ENCODE data around the gene PTPRK. TPM values are rescaled to one million over a fixed set of nuclear protein-coding genes. Genes with fewer than 3 reads are reported as not detected.

PTPRK gene
- total and polyA plus RNA-seq, 2 of the 13 experiments (the other 11 are each of a cell fraction or from before 2014, with no cell fraction given): 43.6 to 98.3 TPM

DNA sequence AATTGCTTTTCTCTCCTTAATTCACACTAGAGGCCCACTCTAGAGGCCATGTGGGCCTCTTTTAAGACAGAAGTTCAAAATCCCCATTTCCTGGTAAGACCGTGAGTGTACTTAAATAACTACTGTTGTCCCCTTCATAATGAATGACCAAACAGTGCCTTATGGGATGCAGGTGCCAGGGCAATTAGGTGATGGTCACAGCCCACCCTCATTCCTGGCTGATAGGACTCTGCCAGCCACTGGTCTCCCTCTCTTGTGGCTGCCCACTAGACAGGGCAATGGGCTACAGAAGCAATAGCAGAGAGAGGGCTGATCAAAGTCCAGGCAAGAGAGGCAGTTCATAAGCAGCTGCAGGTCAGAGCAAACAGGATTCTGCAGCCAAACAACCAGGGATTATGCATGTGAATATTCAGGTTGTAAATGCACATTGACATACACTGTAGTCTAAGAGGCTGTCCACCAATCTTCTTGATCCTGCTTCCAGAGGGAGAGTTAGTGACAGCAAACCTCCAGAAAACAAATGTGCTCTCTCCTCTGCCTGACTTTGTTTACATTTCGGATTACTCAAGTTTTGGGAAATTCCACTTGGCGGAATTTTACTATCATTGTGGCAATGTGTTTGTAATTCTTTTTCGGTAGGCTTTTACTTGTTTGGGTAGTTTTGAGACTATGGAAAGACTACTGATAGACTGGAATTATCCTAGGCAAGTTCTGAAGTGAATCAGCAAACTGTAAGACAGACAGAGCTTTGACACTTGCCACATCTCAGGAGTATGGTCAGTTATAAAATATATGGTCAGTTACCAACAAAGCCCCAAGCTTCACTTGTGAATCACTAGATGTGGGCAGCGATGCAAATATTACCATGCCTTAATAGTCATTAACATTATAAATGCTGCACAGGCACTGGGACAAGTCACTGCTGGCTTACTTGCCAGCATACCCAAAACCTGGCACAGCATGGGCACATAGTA, 12.8 kb downstream of the PTPRK start (continued):
- TF ChIP-seq, protein P1, sequence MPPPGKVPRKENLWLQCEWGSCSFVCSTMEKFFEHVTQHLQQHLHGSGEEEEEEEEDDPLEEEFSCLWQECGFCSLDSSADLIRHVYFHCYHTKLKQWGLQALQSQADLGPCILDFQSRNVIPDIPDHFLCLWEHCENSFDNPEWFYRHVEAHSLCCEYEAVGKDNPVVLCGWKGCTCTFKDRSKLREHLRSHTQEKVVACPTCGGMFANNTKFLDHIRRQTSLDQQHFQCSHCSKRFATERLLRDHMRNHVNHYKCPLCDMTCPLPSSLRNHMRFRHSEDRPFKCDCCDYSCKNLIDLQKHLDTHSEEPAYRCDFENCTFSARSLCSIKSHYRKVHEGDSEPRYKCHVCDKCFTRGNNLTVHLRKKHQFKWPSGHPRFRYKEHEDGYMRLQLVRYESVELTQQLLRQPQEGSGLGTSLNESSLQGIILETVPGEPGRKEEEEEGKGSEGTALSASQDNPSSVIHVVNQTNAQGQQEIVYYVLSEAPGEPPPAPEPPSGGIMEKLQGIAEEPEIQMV (CRISPR knock-in tag; IDR thresholded peaks at IDR 0.05; ENCODE audit: low read depth): peak; percentile 68; the same call in 1 of the 2 replicates
- TF ChIP-seq, protein P2, sequence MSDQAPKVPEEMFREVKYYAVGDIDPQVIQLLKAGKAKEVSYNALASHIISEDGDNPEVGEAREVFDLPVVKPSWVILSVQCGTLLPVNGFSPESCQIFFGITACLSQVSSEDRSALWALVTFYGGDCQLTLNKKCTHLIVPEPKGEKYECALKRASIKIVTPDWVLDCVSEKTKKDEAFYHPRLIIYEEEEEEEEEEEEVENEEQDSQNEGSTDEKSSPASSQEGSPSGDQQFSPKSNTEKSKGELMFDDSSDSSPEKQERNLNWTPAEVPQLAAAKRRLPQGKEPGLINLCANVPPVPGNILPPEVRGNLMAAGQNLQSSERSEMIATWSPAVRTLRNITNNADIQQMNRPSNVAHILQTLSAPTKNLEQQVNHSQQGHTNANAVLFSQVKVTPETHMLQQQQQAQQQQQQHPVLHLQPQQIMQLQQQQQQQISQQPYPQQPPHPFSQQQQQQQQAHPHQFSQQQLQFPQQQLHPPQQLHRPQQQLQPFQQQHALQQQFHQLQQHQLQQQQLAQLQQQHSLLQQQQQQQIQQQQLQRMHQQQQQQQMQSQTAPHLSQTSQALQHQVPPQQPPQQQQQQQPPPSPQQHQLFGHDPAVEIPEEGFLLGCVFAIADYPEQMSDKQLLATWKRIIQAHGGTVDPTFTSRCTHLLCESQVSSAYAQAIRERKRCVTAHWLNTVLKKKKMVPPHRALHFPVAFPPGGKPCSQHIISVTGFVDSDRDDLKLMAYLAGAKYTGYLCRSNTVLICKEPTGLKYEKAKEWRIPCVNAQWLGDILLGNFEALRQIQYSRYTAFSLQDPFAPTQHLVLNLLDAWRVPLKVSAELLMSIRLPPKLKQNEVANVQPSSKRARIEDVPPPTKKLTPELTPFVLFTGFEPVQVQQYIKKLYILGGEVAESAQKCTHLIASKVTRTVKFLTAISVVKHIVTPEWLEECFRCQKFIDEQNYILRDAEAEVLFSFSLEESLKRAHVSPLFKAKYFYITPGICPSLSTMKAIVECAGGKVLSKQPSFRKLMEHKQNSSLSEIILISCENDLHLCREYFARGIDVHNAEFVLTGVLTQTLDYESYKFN (CRISPR knock-in tag; conservative IDR thresholded peaks at IDR 0.05): peak; percentile 97
- TF ChIP-seq TAF1 (CRISPR knock-in tag; IDR thresholded peaks at IDR 0.05) (peak; percentile 64; the same call in 1 of the 2 replicates), RBAK (CRISPR knock-in tag; IDR thresholded peaks at IDR 0.05) (peak; percentile 66; the same call in 1 of the 2 replicates), NFIC (IDR thresholded peaks at IDR 0.05; ENCODE audit: low read length) (peak; percentile 94), SP5 (CRISPR knock-in tag; IDR thresholded peaks at IDR 0.05; ENCODE audit: borderline replicate concordance, low read depth) (peak; percentile 55; the same call in 1 of the 2 replicates), NPAS2 (CRISPR knock-in tag; IDR thresholded peaks at IDR 0.05; ENCODE audit: borderline replicate concordance) (no peak), ZFY (CRISPR knock-in tag; IDR thresholded peaks at IDR 0.05) (peak; percentile 48; the same call in 1 of the 2 replicates), GTF3A (CRISPR knock-in tag; conservative IDR thresholded peaks at IDR 0.05) (no peak), NRL (CRISPR knock-in tag; IDR thresholded peaks at IDR 0.05; ENCODE audit: borderline replicate concordance) (no peak), POLR2AphosphoS5 (IDR thresholded peaks at IDR 0.05; ENCODE audit: low read depth, low read length) (peak; percentile 80), FOSL1 (CRISPR knock-in tag; IDR thresholded peaks at IDR 0.05; ENCODE audit: borderline replicate concordance) (no peak), ZNF775 (CRISPR knock-in tag; IDR thresholded peaks at IDR 0.05; ENCODE audit: borderline replicate concordance) (no peak), ZFP62 (CRISPR knock-in tag; IDR thresholded peaks at IDR 0.05) (no peak)
- TF ChIP-seq, protein P3, sequence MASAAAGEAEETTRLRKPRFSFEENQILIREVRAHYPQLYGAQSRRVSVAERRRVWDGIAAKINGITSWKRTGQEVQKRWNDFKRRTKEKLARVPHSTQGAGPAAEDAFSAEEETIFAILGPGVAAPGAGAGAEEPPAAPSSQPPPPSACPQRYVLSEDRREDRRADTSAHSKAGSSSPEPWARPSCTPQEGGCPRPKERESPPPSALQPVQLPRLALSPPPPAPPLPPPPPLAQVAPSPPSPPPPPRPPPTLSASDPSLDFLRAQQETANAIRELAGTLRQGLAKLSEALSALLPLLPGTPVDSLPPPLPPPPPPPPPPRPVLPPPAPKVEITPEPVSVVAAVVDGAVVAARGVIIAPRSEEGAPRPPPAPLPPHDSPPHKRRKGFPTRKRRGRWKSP (CRISPR knock-in tag; IDR thresholded peaks at IDR 0.05): peak; percentile 53; the same call in 1 of the 2 replicates
- TF ChIP-seq, protein P4, sequence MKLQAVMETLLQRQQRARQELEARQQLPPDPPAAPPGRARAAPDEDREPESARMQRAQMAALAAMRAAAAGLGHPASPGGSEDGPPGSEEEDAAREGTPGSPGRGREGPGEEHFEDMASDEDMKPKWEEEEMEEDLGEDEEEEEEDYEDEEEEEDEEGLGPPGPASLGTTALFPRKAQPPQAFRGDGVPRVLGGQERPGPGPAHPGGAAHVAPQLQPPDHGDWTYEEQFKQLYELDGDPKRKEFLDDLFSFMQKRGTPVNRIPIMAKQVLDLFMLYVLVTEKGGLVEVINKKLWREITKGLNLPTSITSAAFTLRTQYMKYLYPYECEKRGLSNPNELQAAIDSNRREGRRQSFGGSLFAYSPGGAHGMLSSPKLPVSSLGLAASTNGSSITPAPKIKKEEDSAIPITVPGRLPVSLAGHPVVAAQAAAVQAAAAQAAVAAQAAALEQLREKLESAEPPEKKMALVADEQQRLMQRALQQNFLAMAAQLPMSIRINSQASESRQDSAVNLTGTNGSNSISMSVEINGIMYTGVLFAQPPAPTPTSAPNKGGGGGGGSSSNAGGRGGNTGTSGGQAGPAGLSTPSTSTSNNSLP (IDR thresholded peaks at IDR 0.05; ENCODE audit: low read depth, low read length): peak; percentile 78
- TF ChIP-seq, protein P5, sequence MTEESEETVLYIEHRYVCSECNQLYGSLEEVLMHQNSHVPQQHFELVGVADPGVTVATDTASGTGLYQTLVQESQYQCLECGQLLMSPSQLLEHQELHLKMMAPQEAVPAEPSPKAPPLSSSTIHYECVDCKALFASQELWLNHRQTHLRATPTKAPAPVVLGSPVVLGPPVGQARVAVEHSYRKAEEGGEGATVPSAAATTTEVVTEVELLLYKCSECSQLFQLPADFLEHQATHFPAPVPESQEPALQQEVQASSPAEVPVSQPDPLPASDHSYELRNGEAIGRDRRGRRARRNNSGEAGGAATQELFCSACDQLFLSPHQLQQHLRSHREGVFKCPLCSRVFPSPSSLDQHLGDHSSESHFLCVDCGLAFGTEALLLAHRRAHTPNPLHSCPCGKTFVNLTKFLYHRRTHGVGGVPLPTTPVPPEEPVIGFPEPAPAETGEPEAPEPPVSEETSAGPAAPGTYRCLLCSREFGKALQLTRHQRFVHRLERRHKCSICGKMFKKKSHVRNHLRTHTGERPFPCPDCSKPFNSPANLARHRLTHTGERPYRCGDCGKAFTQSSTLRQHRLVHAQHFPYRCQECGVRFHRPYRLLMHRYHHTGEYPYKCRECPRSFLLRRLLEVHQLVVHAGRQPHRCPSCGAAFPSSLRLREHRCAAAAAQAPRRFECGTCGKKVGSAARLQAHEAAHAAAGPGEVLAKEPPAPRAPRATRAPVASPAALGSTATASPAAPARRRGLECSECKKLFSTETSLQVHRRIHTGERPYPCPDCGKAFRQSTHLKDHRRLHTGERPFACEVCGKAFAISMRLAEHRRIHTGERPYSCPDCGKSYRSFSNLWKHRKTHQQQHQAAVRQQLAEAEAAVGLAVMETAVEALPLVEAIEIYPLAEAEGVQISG (CRISPR knock-in tag; IDR thresholded peaks at IDR 0.05): peak; percentile 58

All from HepG2 (cell line).